HG03354 (cell line): Measurements from ENCODE around the gene RNF6.
"Not testable (repeated sequence)": the region's sequence is repeated elsewhere in the genome, so short reads cannot be mapped to it uniquely, and the experiment has no call there.

Experiments used
- ATAC-seq: cut with Tn5 transposase; IDR thresholded peaks from one replicate; pipeline ENCODE4 v1.9.1; 2021; ENCODE audit warnings: mild to moderate bottlenecking; ENCODE audit not compliant: unreplicated experiment, poor library complexity, severe bottlenecking

The RNF6 gene

DNA sequence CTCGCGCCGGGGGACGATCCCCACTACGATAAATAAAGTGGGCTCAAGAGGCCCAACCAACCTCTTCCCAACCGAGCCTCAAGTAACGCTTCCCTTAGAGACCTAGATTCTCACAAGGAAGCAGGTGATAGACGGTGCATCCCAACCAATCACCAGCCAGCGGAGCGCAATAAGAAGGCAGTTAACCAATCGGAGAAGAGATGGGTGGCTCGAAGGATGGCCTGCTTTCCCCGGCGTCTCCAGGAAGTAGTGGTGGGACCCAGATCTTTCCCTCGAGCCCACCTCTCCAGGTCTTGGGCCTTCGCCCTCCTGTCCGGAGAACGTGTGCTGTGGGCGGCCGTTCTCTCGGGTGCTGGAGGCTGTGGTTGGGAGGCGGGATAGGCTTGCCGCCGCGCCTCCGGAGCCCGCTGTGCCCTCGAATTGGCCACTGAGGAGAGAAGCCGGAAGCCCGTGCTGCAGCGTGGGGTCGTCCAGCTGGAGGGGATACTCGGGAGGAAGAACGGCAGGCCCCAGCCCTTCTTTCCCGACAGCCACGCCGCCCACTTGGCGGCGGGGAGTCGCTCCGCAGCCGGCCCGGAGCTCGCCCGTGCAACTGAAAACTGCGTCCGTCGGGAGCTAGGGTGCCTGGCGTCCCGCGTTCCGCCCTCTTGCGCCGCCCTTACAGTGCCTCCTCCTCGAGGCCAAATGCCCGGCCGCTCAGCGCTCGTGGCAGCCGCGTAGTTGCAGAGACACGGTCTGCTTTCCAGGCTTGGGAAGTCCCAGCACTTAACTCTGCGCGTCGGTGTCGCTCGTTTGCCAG is at the start of gene RNF6:
TSS of gene RNF6 (minus strand) at position 594 of the 799 bp plus-strand sequence. CDS start 2,665 bp downstream, outside the sequence.
- peak; percentile 96 for ATAC-seq

DNA sequence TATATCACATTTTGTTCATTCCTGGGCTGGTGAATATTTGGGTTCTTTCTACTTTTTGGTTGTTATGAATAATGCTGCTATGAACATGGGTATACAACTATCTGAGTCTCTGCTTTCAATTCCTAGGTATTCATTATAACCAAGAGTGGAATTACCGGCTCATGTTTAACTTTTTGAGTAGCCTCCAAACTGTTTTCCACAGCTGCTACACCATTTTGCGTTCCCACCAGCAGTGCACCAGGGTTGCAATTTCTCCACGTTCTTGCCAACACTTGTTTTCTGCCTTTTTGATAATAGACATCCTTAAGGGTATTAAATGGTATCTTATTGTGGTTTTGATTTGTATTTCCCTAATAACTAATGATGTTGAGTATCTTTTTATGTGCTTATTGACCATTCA is 48.6 kb upstream of the RNF6 start:
- ATAC-seq = no peak

DNA sequence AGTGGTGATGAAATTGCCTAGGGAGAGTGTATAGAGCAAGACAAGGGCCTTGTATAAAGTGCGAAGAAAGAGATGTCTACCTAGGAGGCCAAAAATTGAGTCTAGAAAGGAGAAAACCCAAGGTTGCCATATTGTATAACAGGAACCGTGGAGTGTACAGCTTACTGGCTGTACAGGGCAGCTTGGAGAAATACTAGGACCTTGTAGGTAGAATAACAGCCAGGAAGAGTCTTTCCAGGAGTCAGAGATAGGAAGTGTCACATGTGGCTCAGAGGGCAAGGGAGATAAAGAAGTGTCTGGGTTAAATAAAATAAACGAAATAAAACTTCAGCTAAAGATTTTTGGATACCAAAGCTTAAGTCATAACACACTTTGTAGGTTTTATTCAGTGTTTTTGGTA is 44.2 kb upstream of the RNF6 start:
- ATAC-seq = no peak

DNA sequence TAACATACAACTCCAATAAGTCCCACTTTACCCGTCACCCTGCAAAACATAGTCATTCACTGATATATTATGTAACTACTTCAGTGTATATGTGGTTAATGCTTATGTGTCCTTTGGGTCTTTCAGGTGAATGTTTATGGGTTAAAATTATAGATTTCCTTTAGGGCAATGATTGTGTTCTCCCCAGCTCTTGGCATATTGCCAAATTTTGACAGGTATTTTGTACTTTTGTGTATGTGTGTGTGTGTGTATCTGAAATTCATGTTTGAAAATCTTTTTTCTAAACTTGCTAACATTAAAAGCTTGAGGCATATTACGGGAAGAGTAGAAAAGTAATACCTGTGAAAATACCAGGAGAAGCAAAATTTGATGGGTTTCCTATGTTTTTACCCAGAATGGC is 40.0 kb upstream of the RNF6 start:
- ATAC-seq = no peak

DNA sequence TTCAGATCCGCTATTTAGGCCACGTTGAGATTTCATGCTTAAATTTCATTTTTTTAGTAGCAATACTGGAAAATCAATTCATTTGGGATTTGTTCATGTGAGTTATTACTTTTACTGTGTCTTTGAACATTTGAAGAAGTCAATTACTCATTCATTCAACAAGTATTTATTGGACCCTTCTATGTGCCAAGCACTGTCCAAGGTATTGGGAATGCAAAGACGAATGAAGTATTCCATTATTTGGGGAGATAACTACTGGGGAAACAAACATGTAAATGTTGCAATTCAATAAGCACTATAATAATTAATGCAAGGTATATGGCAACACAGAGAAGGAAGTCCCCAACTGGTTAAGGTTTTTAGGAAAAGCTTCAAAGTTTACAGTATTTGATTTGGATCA is 37.5 kb upstream of the RNF6 start:
- ATAC-seq = no peak

DNA sequence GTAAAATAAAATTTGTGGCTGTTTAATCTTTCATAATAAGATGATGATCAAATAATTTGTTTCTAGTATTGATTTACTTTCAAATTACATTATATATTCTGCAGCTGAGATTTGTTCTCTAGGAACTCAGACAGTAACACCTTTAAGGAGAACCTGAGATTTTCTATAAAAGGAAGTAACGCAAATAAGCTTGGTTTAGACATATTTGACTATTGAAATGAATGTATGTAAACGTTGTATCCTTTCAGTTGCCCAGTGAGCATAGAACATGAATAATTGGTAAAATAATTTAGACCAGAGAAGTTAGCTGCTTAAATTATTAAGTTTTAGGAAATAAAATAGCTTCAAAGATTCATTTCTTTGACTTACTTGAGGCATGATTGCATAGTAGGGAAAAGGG is 34.9 kb upstream of the RNF6 start:
- no peak for ATAC-seq

DNA sequence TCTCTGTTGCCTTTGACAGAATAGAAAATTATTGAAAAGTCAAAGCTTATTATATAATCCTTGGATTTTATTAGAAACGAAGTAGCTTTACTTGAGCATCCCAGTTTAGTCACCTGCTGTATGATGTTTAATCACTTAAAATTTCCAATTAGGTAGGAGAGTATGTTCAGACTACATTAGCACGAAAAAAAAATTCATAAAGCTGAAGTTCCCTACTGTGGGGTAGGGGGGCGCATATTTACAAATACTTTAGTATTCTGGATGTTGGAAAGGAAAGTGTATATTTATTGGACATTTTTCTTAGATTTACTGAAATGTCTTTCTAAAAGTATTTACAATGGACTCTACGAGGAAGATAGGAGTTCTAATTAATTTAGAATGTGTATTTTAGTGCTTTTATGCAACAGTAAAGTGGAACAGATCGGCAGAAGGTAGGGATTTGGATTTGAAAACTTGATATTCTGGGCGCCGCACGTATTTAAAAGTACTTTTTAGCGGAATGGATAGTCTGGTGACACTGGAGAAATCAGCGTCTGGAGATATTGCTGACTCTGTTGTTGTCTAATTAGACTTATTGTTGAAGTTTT is 33.7 kb upstream of the RNF6 start:
- no peak for ATAC-seq

DNA sequence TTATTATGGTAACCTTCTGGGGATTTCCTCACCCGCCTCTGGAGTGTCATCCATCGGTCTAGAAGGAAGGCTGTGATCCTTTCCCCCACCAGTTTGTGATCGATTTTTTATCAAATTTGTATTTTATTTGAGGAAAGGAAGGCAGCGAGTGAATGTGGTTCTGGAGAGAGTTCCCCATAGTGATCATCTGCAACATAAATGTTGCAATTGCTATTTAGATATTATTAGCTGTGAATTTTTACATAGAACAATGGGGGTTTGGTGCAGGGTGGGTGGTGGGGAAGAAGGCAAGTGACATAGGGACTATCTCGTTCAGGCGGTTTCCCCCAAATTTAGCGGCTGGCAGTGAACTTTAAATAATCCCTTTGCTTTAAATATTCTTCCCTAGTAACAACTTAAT is 33.0 kb upstream of the RNF6 start:
- ATAC-seq = no peak

DNA sequence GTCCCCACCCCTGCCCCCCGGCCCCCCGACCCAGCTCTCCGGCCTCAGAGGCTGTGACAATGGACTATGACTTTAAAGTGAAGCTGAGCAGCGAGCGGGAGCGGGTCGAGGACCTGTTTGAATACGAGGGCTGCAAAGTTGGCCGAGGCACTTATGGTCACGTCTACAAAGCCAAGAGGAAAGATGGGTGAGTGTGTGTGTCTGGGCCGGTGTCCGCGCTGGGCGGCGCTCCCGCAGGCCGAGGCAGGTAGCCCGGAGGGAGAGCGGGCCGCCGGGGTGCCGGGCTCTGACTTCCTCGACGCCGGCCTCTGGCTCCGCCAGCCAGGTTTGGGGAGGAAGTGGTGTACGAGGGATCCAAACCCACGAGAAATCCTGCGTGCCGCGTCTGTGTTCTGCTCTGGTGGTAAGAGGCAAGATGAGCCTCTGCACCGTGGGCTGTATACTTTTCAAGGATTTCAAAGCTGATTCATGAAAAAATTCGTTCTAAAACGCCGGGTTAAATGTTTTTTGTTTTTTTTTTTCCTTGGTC is 32.5 kb upstream of the RNF6 start:
- peak; percentile 38 for ATAC-seq

DNA sequence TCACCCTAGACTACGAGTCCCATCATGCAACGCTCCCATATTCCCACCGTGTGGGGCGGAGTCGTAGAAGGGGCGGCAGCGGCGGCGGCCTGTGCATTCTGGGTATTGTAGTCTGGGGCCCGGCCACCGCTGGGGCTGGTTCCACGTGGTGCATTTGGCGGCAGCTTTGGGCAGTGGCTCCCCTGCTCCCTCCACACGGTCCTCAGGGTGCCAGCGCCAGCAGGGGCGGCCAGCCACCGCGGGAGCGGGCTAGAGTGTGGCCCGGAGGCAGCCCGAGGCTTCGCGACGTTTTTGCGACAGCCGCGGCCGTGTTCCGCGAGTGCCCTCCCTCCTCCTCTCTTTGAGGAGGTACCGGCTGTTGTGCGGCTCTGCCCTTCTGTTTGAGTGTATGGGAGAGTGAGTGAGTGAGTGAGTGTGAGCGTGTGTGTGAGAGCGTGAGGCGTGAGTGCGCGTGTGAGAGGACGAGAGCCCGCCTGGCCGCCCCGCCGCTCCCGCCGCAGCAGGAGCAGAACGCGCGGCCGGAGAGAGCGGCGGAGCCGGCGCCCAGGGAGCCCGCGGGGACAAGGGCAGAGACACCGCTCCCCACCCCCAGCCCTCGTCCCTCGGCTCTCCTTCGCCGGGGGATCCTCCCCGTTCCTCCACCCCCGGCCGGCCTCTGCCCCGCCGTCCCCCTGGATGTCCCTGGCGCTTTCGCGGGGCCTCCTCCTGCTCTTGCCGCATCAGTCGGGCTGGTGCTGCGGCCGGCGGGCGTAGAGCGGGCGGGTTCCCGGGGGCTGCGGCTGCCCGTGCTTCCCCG is 31.9 kb upstream of the RNF6 start, which contains the start of gene CDK8:
TSS of gene CDK8 (plus strand) at position 343 of the 796 bp plus-strand sequence. CDS start 513 bp downstream, outside the sequence.
- ATAC-seq = peak; percentile 92

DNA sequence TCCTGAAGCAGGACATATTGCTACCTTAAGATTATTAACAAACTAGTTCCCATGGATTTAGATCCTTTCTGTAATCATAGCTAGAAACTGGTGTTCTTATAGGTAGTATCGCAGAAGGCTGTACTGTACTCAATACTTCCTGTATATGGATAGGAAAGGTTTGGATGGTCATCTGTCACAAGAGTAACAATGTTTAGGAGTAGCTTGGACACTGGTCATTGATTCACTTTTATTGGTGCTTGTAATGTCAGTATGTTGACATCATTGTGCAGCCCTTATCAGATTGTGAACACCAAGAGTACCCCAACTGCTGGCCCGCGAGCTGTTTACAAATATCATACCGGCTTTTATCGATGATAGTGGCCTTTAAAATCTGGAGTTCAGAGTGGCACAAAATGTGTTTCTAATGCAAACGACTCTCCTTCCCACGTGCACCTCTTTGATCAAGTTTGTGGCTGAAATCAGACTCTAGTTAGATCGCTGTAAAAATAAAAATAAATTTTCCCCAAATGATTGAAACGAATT is 31.2 kb upstream of the RNF6 start:
- no peak for ATAC-seq

DNA sequence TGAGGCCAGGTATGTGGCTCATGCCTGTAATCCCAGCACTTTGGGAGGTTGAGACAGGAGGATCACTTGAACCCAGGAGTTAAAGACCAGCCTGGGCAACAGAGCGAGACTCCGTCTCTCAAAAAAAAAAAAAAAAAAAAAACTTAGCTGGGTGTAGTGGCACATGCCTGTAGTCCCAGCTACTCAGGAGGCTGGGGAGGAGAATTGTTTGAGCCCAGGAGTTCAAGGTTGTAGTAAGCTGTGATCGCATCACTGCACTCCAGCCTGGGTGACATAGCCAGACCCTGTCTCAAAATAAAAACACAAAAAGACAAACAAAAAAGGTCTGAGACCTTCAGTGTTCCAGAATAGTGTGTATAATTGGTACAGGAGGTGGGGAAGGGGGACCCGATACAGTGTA is 29.9 kb upstream of the RNF6 start:
- not testable (repeated sequence) for ATAC-seq

DNA sequence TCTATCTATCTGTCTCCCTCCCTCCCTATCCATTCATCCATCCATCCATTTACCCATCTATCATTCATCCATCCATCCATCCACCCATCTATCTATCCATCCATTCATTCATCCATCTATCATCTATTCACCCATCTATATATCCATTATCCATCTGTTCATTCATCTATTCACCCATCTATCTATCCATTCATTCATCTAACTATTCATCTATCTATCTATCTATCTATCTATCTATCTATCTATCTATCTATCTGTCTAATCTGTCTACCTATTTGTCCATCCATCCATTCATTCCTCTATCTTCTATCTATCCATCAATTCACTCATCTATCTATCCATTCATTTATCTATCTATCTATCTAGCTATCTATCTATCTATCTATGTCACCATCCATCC is 27.4 kb upstream of the RNF6 start:
- no peak for ATAC-seq

DNA sequence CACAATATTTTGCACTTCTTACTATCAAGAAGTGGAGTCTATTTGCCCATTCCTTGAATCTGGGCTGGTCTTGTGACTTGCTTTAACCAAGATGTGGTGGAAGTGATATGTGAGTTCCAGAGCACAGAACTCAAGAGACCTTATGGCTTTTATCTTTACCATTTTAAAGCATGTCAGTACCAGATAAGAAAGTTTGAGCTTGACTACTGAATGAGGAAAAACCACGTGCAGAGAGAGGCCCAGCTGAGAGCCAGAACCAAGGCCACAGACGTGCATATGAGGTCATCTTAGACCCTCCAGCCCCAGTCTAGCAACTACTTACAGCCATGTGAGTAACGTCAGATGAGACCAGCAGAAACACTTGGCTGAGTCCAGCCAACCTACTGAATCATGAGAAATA is 25.5 kb upstream of the RNF6 start:
- ATAC-seq = no peak

DNA sequence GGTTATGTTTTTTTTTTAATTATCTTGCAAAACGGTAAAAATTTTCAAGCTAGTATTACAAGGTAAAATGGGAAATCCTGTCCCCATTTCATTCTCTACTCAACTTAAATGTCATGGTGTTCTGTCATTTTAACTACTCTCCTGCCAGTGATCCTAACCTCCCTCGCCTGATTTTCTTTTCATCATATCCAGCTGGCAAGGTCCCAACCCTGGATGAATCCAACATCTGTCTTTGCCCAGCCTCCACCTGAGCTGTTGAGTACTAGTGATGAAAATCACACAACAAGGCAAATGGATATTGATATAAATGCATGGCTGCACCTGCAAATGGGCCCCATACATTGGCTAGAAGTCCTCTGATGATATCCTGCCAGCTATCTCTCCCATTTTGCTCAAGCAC is 24.9 kb upstream of the RNF6 start:
- no peak for ATAC-seq

DNA sequence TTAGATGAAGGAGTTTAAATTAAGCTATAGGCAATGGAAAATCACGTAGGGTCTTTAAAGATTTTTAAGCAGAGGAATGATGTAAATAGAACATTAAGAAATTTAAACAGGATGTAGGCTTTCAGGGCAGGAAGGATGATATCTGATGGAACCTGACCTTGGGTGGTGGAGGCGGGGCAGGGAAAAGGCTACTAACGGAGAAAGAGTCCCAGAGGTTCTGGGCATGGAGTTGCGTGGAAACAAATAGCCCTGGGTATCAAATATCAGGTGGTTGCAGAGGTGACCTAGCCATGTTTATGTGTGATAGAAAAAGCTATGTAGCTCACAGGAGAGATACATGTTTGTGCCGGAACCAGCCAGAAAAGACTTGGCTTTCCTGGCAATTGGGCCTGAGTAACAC is 24.0 kb upstream of the RNF6 start:
- ATAC-seq = no peak

DNA sequence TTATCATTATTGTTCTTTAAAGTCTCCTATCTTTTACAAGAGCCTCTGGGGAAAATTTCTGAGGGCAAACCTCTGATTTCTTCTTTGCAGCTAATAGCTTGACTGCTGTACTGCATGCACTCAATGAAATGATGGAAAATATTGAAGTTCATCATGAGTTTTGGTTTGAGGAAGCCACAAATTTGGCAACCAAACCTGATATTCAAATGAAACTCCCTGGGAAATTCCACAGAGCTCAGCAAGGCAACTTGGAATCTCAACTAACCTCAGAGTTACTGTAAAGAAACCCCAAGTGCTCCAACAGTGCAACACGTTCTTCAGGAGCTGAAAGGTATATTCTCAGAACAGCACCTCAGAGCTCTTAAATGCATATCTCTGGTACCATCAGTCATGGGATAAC is 14.2 kb upstream of the RNF6 start:
- no peak for ATAC-seq

DNA sequence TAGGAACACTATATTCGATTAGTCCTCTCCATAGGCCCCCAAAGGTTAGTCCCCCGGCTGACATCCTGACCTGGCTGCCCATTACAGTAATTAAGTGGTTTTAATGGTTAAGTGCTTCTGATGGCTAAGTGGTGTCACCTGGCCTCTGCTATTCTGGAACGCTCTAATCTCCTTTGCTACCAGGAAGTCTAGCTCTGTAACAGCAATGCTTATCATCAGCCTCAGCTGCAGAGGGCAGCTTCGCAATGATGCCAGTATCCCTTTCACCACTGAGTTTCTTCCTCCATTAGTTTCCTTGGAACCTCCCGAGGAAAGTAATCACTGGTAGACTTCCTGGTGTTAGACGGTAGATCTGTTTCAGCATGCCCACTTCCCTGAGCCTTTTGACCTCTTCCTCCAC is 8.6 kb upstream of the RNF6 start:
- no peak for ATAC-seq

DNA sequence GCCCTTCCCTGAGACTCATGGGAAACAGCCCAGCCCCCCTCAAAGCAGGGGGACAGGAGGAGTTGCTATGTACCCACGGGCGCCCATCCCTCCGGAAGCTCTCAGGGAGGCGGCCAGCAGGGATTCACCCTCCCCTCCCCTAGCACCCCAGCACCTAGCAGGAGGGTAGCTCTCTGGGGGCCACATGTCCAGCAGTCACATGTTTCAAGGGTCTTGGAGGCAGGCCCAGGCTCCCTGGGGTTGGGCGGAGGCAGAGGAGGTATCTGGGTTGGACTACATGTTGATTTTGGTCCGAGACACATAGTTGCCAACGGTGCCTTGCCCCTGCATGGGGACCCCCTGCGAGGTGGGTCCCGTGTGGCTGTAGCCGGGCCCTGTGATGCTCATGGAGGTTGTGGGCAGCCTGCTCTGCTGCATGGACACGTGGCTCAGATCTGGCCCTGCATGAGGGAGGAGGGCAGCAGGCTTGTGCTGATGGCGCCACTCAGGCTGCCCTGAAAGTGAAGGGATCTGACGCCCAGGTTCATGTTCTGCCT is 7.0 kb upstream of the RNF6 start:
- ATAC-seq = no peak

DNA sequence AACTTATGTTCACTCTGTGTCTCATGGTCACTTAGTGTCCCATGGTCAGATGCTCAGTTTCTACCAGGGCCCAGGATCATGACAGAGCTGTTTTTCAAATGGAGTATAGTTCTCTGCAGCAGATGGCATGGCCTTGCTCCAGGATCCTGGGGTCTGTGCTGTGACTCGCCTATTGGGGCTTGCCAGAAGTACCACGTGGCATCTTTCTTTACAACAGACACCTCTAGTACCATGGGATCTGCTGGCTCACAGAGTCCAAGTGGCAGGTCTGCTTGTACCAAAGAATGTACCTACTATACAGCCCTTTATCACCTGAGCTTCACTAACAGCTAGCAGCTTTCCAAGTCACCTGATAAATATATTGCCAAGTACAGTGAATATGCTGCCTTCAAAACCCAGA is 6.0 kb upstream of the RNF6 start:
- ATAC-seq = no peak
